HUES48 (cell line): ENCODE data around the gene OR9I1.

Source experiments
- H3K27ac ChIP-seq: one replicate; pipeline ENCODE4 v1.7.0; 2013; ENCODE audit warnings: low read depth, low read length, inconsistent platforms
- H3K27me3 ChIP-seq: 2 replicates; pipeline ENCODE4 v1.6.1; 2013; ENCODE audit warnings: mild to moderate bottlenecking, low read length; ENCODE audit not compliant: control insufficient read depth, insufficient read depth
- H3K36me3 ChIP-seq: 2 replicates; pipeline ENCODE4 v1.6.1; 2013; ENCODE audit warnings: low read length; ENCODE audit not compliant: control insufficient read depth, insufficient read depth
- H3K4me1 ChIP-seq: 2 replicates; pipeline ENCODE4 v1.6.1; 2013; ENCODE audit warnings: mild to moderate bottlenecking, low read length; ENCODE audit not compliant: control insufficient read depth, insufficient read depth
- H3K4me3 ChIP-seq: 2 replicates; pipeline ENCODE4 v1.5.1; 2013; ENCODE audit warnings: mild to moderate bottlenecking, low read depth, low read length
- H3K9ac ChIP-seq: 2 replicates; pipeline ENCODE4 v1.6.1; 2013; ENCODE audit warnings: mild to moderate bottlenecking, low read depth, low read length, moderate library complexity
- H3K9me3 ChIP-seq: 2 replicates; pipeline ENCODE4 v1.6.1; 2013; ENCODE audit warnings: low read length; ENCODE audit not compliant: control insufficient read depth, insufficient read depth

OR9I1 gene

GRCh38 chr11:58097437-58097836 is 27.9 kb downstream of the OR9I1 start:
- H3K9ac ChIP-seq, result no peak overlapping the region
- H3K4me1 ChIP-seq, result no peaks in the 10 kb centered on the region
- H3K4me3 ChIP-seq, result no peak overlapping the region
- no peaks in the 10 kb centered on the region for H3K36me3 ChIP-seq
- H3K27ac ChIP-seq, result no peak overlapping the region
- no peaks in the 10 kb centered on the region for H3K27me3 ChIP-seq
- H3K9me3 ChIP-seq, result no peaks in the 10 kb centered on the region

- no peak overlapping the region for H3K9ac ChIP-seq
- no peaks in the 10 kb centered on the region for H3K9me3 ChIP-seq
- H3K27ac ChIP-seq, result no peak overlapping the region
- H3K4me3 ChIP-seq, result no peak overlapping the region
- H3K4me1 ChIP-seq, result no peaks in the 10 kb centered on the region
- H3K27me3 ChIP-seq, result no peaks in the 10 kb centered on the region
- H3K36me3 ChIP-seq, result no peaks in the 10 kb centered on the region
Observed at GRCh38 chr11:58086528-58086927, 38.8 kb downstream of the OR9I1 start.

GRCh38 chr11:58075781-58076180 is 49.5 kb downstream of the OR9I1 start:
- no peaks in the 10 kb centered on the region for H3K4me1 ChIP-seq
- no peaks in the 10 kb centered on the region for H3K9me3 ChIP-seq
- H3K27me3 ChIP-seq, result no peaks in the 10 kb centered on the region
- H3K4me3 ChIP-seq, result no peak overlapping the region
- H3K36me3 ChIP-seq, result no peaks in the 10 kb centered on the region
- no peak overlapping the region for H3K9ac ChIP-seq
- H3K27ac ChIP-seq, result no peak overlapping the region

GRCh38 chr11:58070585-58070984 is 54.7 kb downstream of the OR9I1 start:
- H3K9ac ChIP-seq, result no peak overlapping the region
- H3K4me1 ChIP-seq, result no peaks in the 10 kb centered on the region
- no peaks in the 10 kb centered on the region for H3K27me3 ChIP-seq
- no peak overlapping the region for H3K4me3 ChIP-seq
- H3K9me3 ChIP-seq, result no peaks in the 10 kb centered on the region
- no peak overlapping the region for H3K27ac ChIP-seq
- H3K36me3 ChIP-seq, result no peaks in the 10 kb centered on the region

GRCh38 chr11:58068655-58069054 is 56.7 kb downstream of the OR9I1 start:
- no peaks in the 10 kb centered on the region for H3K9me3 ChIP-seq
- no peak overlapping the region for H3K9ac ChIP-seq
- no peak overlapping the region for H3K27ac ChIP-seq
- H3K36me3 ChIP-seq, result no peaks in the 10 kb centered on the region
- H3K4me1 ChIP-seq, result no peaks in the 10 kb centered on the region
- no peak overlapping the region for H3K4me3 ChIP-seq
- no peaks in the 10 kb centered on the region for H3K27me3 ChIP-seq

- Histone ChIP-seq H3K9me3 (no peaks in the 10 kb centered on the region), H3K36me3 (no peaks in the 10 kb centered on the region), H3K27ac (no peak overlapping the region), H3K27me3 (no peaks in the 10 kb centered on the region), H3K9ac (no peak overlapping the region), H3K4me3 (no peak overlapping the region), H3K4me1 (0 out of 2 replicates have a peak, but pooled peaks cover under 1% of the 10 kb centered on the region)
Observed at GRCh38 chr11:58067685-58068084, 57.6 kb downstream of the OR9I1 start.
